NCI-H345 treated with DMSO at 0.1 percent for 48 hours (cell line): Measurements from ENCODE around the gene CRAT.

Experiments
- DNase-seq: peaks from one replicate; lab custom pipeline; 2025; ENCODE audit not compliant: unreplicated experiment; lab: John Stamatoyannopoulos, UW

CRAT gene

GRCh38 chr9:129111528-129112151 lies 1.0 kb upstream of the CRAT start:
- peak; percentile 29 for DNase-seq

GRCh38 chr9:129109952-129110739 lies 447 bp downstream of the CRAT start:
- no peak for DNase-seq

- DNase-seq: no peak
These were observed 1.1 kb downstream of the CRAT start for GRCh38 chr9:129109537-129109903.

- no peak for DNase-seq
These were observed 1.6 kb downstream of the CRAT start for GRCh38 chr9:129108805-129109536.

- no peak for DNase-seq
These were observed 2.3 kb downstream of the CRAT start for GRCh38 chr9:129108083-129108804.

- no peak for DNase-seq
These were observed 2.9 kb downstream of the CRAT start for GRCh38 chr9:129107651-129108050.

GRCh38 chr9:129105857-129106694 lies 4.5 kb downstream of the CRAT start:
- DNase-seq: no peak

- no peak for DNase-seq
These were observed 6.5 kb downstream of the CRAT start for GRCh38 chr9:129104051-129104450.

- DNase-seq: no peak
These were observed 7.0 kb downstream of the CRAT start for GRCh38 chr9:129103595-129103965.

- peak; percentile 40 for DNase-seq
These were observed 7.6 kb downstream of the CRAT start for GRCh38 chr9:129102791-129103594.

GRCh38 chr9:129102095-129102525 lies 8.5 kb downstream of the CRAT start:
- DNase-seq: no peak

GRCh38 chr9:129101279-129101678 lies 9.3 kb downstream of the CRAT start:
- no peak for DNase-seq

- DNase-seq: no peak
These were observed 10.0 kb downstream of the CRAT start for GRCh38 chr9:129100383-129101169.

GRCh38 chr9:129098328-129098727 lies 12.3 kb downstream of the CRAT start:
- no peak for DNase-seq

- DNase-seq: no peak
These were observed 12.8 kb downstream of the CRAT start for GRCh38 chr9:129097671-129098306.

- no peak for DNase-seq
These were observed 14.7 kb downstream of the CRAT start for GRCh38 chr9:129095908-129096307.

- DNase-seq: no peak
These were observed 15.4 kb downstream of the CRAT start for GRCh38 chr9:129095170-129095667.
